ENCODE results near the gene PPP1R26.

- TF ChIP-seq, protein P1, sequence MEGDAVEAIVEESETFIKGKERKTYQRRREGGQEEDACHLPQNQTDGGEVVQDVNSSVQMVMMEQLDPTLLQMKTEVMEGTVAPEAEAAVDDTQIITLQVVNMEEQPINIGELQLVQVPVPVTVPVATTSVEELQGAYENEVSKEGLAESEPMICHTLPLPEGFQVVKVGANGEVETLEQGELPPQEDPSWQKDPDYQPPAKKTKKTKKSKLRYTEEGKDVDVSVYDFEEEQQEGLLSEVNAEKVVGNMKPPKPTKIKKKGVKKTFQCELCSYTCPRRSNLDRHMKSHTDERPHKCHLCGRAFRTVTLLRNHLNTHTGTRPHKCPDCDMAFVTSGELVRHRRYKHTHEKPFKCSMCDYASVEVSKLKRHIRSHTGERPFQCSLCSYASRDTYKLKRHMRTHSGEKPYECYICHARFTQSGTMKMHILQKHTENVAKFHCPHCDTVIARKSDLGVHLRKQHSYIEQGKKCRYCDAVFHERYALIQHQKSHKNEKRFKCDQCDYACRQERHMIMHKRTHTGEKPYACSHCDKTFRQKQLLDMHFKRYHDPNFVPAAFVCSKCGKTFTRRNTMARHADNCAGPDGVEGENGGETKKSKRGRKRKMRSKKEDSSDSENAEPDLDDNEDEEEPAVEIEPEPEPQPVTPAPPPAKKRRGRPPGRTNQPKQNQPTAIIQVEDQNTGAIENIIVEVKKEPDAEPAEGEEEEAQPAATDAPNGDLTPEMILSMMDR (IDR thresholded peaks at IDR 0.05), result no peak
- TF ChIP-seq POLR2A (IDR thresholded peaks at IDR 0.05), result no peak
Observed at GRCh38 chr9:135514342-135515082, 34.9 kb downstream of the PPP1R26 start.
